Parathyroid adenoma (tissue), 2 donors: ENCODE measurements around the gene PLD3.
"Not testable (repeated sequence)": the region's sequence is repeated elsewhere in the genome, so short reads cannot be mapped to it uniquely, and the experiment has no call there.

Experiments
- H2AFZ ChIP-seq: fragments of 300-600 bp; sonication (generic); one replicate; pipeline ENCODE4 v1.7.0; 2017; ENCODE audit warnings: antibody characterized with exemption, mild to moderate bottlenecking
- H3K27ac ChIP-seq: fragments of 300-600 bp; sonication (generic); one replicate; pipeline ENCODE4 v1.7.0; 2017
- H3K27me3 ChIP-seq: fragments of 300-600 bp; sonication (generic); one replicate; pipeline ENCODE4 v1.7.0; 2017; ENCODE audit warnings: low read length; ENCODE audit not compliant: control insufficient read depth, insufficient read depth
- H3K36me3 ChIP-seq: fragments of 300-600 bp; sonication (generic); one replicate; pipeline ENCODE4 v1.7.0; 2017; ENCODE audit warnings: low read length; ENCODE audit not compliant: control insufficient read depth, insufficient read depth
- H3K4me1 ChIP-seq: fragments of 300-600 bp; sonication (generic); one replicate; pipeline ENCODE4 v1.7.0; 2017; ENCODE audit warnings: control low read depth
- H3K4me2 ChIP-seq: fragments of 300-600 bp; sonication (generic); one replicate; pipeline ENCODE4 v1.7.0; 2017; ENCODE audit warnings: low read length
- H3K4me3 ChIP-seq: fragments of 300-600 bp; sonication (generic); one replicate; pipeline ENCODE4 v1.7.0; 2017; ENCODE audit warnings: low read depth, low read length
- H3K79me2 ChIP-seq: fragments of 300-600 bp; sonication (generic); one replicate; pipeline ENCODE4 v1.7.0; 2017; ENCODE audit warnings: control low read depth
- H3K9ac ChIP-seq: fragments of 300-600 bp; sonication (generic); one replicate; pipeline ENCODE4 v1.7.0; 2017; ENCODE audit warnings: mild to moderate bottlenecking
- H3K9me3 ChIP-seq: fragments of 300-600 bp; sonication (generic); one replicate; pipeline ENCODE4 v1.7.0; 2017; ENCODE audit warnings: low read length; ENCODE audit not compliant: control insufficient read depth
- CTCF ChIP-seq: fragments of 300-600 bp; sonication (generic); IDR thresholded peaks from one replicate; pipeline ENCODE4 v1.7.0; 2017; ENCODE audit warnings: antibody characterized with exemption, mild to moderate bottlenecking
- donor health status: primary hyperparathyroidism.

PLD3 gene

GRCh38 chr19:40331052-40331451 is 17.4 kb upstream of the PLD3 start:
- H3K9me3 ChIP-seq = no peaks in the 10 kb centered on the region
- H3K27me3 ChIP-seq = no peaks in the 10 kb centered on the region
- peak overlapping the region; percentile 56 for H3K27ac ChIP-seq
- H3K4me3 ChIP-seq = no peak overlapping the region
- H3K9ac ChIP-seq = no peak overlapping the region
- no peaks in the 10 kb centered on the region for H3K79me2 ChIP-seq
- peak overlapping the region; percentile 34 for H3K4me2 ChIP-seq
- no peak for TF ChIP-seq CTCF
- H3K4me1 ChIP-seq = no peaks in the 10 kb centered on the region
- H2AFZ ChIP-seq = no peak overlapping the region
- H3K36me3 ChIP-seq = no peaks in the 10 kb centered on the region

GRCh38 chr19:40332669-40333068 is 15.8 kb upstream of the PLD3 start:
- H3K27ac ChIP-seq = no peak overlapping the region
- no peak overlapping the region for H3K9ac ChIP-seq

GRCh38 chr19:40333083-40333482 is 15.4 kb upstream of the PLD3 start:
- not testable (repeated sequence) for H2AFZ ChIP-seq, H3K9me3 ChIP-seq, H3K36me3 ChIP-seq, H3K4me1 ChIP-seq, H3K27me3 ChIP-seq, H3K27ac ChIP-seq, H3K4me3 ChIP-seq, H3K9ac ChIP-seq, H3K4me2 ChIP-seq, H3K79me2 ChIP-seq

More at GRCh38 chr19:40332669-40333068, 15.8 kb upstream of the PLD3 start:
- H3K4me1 ChIP-seq = no peaks in the 10 kb centered on the region
- no peaks in the 10 kb centered on the region for H3K27me3 ChIP-seq
- no peak for TF ChIP-seq CTCF
- H3K4me3 ChIP-seq = no peak overlapping the region
- no peaks in the 10 kb centered on the region for H3K9me3 ChIP-seq
- H3K79me2 ChIP-seq = no peaks in the 10 kb centered on the region
- H2AFZ ChIP-seq = no peak overlapping the region
- no peak overlapping the region for H3K4me2 ChIP-seq
- H3K36me3 ChIP-seq = no peaks in the 10 kb centered on the region

- no peak for TF ChIP-seq CTCF
- Histone ChIP-seq H3K27me3 (no peaks in the 10 kb centered on the region), H3K4me2 (no peak overlapping the region), H3K36me3 (no peaks in the 10 kb centered on the region), H3K9ac (no peak overlapping the region), H3K9me3 (no peaks in the 10 kb centered on the region), H3K79me2 (peaks cover 5% of the 10 kb centered on the region), H3K27ac (no peak overlapping the region), H2AFZ (no peak overlapping the region), H3K4me3 (no peak overlapping the region), H3K4me1 (no peaks in the 10 kb centered on the region)
Measured at GRCh38 chr19:40335101-40335500, 13.4 kb upstream of the PLD3 start.

- Histone ChIP-seq H3K9ac (no peak overlapping the region), H3K79me2 (peaks cover 5% of the 10 kb centered on the region), H3K9me3 (no peaks in the 10 kb centered on the region), H2AFZ (no peak overlapping the region), H3K4me2 (no peak overlapping the region), H3K4me3 (no peak overlapping the region), H3K27me3 (no peaks in the 10 kb centered on the region), H3K27ac (no peak overlapping the region), H3K4me1 (no peaks in the 10 kb centered on the region), H3K36me3 (no peaks in the 10 kb centered on the region)
- TF ChIP-seq CTCF = no peak
Measured at GRCh38 chr19:40335855-40336600, 12.5 kb upstream of the PLD3 start.
